SKM-1 (cell line): ENCODE results near the gene DHX34.
A peak's percentile ranks its signal among the peaks of the same experiment; 100 is the strongest.
"Not testable (repeated sequence)": the region's sequence is repeated elsewhere in the genome, so short reads cannot be mapped to it uniquely, and the experiment has no call there.

Experiments
- DNase-seq: peaks from one replicate; lab custom pipeline; 2025; ENCODE audit not compliant: unreplicated experiment; lab: John Stamatoyannopoulos, UW

The DHX34 gene

DNA sequence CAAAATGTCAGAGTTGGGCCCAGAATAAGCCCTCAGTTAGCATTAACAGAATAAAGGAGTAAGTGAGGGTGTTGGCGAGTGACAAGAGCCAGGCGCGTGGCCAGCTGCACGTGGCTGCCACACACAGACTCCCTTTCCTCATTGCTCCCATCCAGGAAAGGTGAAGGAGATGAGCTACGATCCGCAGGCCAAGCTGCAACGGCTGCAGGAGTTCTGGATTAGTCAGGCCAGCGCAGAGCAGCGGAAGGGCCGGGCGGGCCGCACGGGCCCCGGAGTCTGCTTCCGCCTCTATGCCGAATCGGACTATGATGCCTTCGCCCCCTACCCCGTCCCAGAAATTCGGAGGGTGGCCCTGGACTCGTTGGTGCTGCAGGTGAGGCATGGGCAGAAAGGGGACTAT, 13.2 kb downstream of the DHX34 start:
- DNase-seq: no peak

- no peak for DNase-seq
Measured at GRCh38 chr19:47363758-47364531, 14.8 kb downstream of the DHX34 start.

DNA sequence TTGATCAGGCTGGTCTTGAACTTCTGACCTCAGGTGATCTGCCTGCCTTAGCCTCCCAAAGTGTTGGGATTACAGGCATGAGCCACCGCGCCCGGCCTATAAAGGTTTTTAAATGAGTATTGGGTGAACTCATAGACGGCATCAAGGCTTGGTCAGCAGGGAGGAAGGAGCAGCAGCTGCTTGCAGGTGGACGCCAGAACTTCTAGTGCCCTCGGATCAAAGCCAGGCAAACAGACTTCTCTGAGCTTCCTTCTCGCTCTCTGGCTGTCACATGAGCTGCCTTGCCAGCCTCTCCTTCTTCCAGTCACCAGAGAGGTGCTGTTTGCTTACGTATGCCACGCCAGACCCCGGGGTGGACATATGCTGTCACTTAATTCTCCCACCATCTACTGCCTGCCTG, 16.3 kb downstream of the DHX34 start:
- not testable (repeated sequence) for DNase-seq

- peak; percentile 15 for DNase-seq
Measured at GRCh38 chr19:47370045-47370611, 21.0 kb downstream of the DHX34 start.

DNA sequence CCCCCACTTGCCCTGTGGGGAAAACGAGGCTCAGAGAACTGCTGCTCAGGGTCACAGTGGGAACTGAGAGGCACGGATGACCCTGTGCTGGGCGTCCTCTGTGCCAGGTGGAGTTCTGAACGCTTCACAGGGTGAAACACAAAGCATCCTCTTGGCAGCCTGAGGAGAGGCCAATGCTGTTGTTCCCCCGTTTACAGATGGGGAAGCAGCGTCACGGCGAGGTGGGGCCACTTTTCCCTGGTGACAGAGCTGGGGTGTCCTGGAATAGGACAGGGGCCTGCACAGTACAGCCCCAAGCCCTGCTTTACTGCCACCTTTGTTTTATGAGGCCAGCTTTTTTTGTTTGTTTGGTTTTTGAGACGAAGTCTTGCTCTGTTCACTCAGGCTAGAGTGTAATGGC, 22.1 kb downstream of the DHX34 start:
- no peak for DNase-seq

GRCh38 chr19:47372603-47373002, 23.5 kb downstream of the DHX34 start:
- DNase-seq: no peak

GRCh38 chr19:47373246-47374240, 24.4 kb downstream of the DHX34 start:
- no peak for DNase-seq

DNA sequence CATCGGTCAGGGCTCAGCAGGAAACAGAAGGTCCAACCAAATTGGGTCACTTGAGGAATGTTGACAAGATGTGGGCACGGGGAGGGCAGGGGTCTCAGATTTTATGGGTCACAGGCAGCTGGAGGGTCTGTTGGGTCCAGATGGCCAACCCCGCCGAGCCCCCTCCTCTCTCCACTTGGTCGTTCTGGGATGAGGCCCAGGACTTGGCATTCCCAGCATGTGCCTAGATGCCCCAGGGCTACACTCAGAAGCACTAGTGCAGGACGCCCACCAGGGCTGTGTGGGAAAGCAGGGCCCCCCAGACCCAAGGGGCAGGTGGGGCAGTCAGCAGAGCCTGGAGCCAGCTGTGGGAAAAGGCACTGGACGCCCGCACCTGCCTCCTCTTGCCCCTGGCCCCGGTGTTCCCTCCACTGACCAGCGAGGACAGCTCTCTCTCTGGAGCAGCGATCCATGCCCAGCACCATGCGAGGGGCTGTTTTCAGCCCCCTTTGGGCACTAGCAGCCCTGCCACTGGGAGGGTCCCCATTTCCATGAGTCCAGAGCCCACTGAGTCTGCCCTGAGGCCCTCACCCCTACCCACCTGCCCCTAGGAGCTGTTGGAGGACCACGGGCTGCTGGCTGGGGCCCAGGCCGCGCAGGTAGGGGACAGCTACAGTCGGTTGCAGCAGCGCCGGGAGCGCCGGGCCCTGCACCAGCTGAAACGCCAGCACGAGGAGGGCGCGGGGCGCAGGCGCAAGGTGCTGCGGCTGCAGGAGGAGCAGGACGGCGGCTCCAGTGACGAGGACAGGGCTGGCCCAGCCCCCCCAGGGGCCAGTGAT, 26.0 kb downstream of the DHX34 start:
- no peak for DNase-seq

GRCh38 chr19:47375694-47376588, 26.8 kb downstream of the DHX34 start:
- DNase-seq: no peak

DNA sequence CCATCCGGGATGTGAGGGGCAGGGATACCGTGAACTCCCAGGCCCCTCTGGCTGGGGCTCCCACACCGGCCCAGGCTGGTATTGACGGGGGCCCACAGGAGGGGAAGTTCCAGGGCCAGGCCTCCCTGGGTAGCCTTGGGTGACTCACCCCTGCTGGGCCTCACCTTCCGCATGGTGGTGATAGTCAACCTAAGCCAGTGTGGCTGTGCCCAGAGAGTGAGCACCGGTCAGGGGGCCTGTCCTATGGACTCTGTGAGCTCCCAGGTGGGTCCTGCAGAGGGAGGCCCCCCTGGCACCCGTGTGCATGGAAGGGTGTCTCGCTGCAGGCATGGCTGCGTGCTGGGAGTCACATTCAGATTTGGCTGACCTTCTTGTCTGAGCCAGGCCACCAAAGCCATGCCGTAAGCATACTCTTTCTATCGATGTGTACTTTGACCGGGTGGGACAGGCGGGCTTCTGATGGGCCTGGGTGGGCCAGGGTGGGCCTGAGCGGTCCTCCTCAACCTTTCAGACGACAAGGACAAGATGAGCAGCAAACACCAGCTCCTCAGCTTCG, 27.6 kb downstream of the DHX34 start:
- no peak for DNase-seq

DNA sequence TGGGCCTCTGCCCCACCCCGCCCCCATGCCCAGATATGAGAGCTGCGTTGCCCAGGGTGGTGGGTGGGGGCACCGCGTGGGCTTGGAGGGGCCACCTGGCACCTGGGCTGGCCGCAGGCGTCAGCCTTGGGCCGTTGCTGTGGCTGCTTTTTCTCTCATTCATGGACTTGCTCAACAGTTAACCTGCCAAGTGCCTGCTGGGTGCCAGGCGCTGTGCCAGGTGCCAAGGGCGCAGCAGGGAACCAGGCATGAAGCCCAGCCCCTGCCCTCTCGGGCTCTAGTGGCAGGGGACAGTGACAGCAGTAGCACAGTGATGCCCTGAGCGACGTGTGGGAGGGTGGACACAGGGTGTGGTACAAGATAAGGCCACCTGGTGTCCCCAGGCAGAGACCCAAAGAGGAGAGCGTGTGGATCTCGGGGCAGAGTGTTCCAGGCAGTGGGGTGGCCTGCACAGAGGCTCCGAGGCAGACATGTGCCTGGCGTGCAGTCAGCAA, 28.1 kb downstream of the DHX34 start:
- DNase-seq: no peak

DNA sequence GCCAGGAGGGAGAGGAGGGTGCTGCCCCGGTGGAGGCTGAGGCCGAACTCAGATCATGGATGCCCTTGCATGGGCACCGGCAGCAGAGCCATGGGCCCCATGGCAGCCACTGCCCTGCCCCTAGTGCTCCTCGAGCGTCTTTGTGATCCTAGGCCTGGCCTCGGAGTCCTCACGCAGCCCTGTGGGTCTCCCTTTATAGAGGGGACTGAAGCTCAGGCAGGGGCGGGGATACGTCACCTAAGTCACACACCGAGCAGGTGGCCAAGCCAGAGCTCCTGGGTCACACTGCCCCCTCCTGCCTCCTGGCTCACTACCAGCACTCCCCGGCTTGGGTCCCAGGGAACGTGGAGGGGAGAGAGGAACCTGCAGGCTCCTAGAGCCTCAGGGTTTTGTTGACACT, 28.7 kb downstream of the DHX34 start:
- no peak for DNase-seq

DNA sequence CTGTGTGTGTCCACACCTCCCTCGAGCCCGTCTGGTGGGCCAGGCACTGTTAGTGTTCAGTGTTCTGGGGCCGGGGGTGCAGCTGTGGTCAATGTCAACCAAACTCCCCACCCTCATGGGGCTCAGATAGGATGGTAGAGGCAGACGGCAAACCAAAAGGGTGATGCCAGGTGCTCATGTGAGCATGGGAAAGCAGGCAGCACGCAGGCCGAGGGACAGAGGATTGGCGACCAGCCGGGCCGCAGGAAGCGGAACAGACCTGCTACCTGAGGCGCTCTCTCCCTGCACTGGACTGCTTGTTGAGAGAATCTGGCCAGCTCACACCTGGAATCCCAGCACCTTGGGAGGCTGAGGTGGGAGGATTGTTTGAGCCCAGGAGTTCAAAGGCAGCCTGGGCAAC, 29.1 kb downstream of the DHX34 start:
- no peak for DNase-seq

GRCh38 chr19:47379381-47379938, 30.3 kb downstream of the DHX34 start:
- DNase-seq: no peak

DNA sequence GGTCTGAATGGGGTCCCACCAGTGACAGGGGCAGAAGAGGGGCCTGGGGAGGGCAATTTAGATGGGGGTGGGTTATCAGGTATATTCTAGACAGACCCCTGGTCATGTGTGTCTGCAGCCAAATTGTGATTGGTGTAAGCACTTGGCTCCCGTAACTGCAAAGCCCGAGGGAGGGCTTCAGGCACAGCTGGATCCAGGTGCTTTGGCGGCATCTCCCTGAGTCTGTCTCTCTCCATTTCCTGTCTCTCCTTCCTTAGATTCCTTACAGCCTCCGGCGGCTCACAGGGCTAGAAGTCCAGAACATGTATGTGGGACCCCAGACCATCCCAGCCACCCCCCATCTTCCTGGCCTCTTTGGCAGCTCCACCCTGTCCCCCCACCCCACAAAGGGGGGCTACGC, 31.4 kb downstream of the DHX34 start:
- DNase-seq: no peak

DNA sequence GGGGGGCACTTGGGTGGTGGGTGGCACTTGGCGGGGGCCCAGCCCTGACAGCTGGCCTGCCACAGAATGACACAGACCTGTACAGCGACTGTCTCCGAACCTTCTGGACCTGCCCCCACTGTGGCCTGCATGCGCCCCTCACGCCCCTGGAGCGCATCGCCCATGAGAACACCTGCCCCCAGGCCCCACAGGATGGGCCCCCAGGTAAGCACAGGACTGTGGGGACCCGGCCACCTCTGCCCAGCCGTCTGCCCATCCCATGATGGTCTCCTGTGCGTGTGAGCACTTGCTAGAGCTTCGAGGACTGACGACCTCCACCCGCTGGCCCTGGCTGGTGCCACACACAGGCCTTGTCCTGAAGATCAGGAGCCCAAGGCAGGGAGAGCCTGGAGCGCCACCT, 32.0 kb downstream of the DHX34 start:
- DNase-seq: no peak

- DNase-seq: no peak
Measured at GRCh38 chr19:47381653-47382279, 32.7 kb downstream of the DHX34 start.

- DNase-seq: not testable (repeated sequence)
Measured at GRCh38 chr19:47383890-47384289, 34.8 kb downstream of the DHX34 start.

DNA sequence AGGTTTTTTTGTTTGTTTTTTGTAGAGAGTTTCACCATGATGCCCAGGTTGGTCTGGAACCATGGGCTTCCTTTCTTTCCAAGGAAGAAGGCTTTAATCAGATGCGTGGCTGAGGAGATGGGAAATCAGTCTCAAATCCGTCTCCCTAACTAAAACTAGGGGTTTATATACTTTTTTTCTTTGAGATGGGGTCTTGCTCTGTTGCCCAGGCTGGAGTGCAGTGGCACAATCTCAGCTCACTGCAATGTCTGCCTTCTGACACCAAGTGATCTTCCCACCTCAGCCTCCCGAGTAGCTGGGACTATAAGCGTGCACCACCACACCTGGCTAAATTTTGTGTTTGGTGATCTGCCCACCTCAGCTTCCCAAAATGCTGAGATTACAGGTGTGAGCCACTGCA, 35.4 kb downstream of the DHX34 start:
- not testable (repeated sequence) for DNase-seq
